ENCODE measurements around the gene CNGA1. TPM values are rescaled to one million over a fixed set of nuclear protein-coding genes. Genes with fewer than 3 reads are reported as not detected.
"Not testable (repeated sequence)": the region's sequence is repeated elsewhere in the genome, so short reads cannot be mapped to it uniquely, and the experiment has no call there.

The CNGA1 gene
- polyA plus RNA-seq, 5 donors: 0.50 to 1.4 (median 1.3) TPM

DNA sequence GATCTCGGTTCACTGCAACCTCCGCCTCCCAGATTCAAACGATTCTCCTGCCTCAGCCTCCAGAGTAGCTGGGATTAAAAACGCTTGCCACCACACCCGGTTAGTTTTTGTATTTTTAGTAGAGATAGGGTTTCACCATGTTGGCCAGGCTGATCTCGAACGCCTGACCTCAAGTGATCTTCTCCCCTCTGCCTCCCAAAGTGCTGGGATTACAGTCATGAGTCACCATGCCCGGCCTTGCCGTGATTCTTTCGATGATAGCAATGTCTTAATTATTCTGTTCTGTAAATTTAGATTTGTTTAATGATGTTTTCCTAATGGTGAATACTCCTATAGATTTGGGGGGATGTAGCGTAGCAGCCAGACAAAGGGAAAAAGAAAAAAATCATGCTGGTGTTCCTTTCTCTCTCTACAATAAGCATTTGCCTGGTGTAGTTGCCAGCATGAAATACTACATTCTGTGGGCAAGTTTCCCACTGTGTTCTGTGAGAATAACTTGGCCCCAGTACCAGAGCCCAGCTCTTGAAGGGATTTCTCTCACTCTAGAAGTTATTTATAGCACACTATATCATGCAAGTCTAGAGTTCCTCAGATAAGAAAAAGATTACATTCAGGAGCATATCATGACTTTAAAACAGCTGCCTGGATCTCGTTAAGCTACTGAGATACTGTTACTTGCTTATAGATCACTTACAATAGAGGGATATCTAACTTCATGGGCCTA, 15.5 kb upstream of the CNGA1 start:
- peak; percentile 38 to 42 for DNase-seq

- DNase-seq: no peak
Measured at GRCh38 chr4:48030470-48030869, 14.0 kb upstream of the CNGA1 start.

DNA sequence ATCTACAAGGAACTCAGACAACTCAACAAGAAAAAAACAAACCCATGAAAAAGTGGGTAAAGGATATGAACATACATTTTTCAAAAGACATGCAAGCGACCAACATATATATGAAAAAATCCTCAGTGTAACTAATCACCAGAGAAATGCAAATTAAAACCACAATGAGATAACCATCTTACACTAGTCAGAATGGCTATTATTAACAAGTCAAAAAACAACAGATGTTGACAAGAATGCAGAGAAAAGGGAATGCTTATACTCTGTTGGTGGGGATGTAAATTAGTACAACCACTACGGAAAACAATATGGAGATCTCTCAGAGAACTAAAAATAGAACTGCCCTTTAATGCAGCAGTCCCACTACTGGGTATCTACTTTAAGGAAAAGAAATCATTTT, 12.2 kb upstream of the CNGA1 start:
- DNase-seq: no peak

DNA sequence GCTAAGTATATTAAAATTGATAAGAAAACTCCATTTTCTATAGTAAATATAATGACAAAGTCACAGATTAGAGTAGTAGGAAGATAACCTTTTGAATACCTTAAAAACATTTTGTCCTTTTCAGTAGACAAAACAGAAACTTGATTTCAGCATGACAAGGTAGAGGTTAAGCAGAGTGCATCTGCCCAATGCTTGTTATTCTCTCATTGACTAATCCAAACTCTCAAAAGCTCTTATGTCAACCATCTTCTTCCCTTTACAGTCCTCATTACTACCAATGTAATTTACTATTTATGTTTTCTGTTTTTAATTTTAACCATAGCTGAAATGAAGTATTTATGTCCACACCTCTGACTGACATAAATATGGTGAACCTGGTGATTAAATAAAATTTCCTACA, 11.2 kb upstream of the CNGA1 start:
- DNase-seq: no peak

DNA sequence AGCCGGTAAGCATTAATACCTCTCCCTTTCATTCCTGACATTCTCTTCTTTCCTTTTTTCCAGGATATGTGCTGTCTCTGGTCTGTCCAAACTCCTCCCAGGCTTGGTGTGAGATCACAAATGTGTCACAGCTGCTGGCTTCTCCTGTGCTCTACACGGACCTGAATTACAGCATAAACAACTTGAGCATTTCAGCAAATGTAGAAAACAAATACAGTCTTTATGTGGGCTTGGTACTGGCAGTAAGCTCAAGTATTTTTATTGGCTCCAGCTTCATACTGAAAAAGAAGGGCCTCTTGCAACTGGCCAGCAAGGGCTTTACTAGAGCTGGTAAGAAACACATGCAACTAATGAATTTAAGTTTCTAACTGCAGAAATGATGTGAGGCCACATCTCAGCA, 8.5 kb upstream of the CNGA1 start:
- no peak for DNase-seq

DNA sequence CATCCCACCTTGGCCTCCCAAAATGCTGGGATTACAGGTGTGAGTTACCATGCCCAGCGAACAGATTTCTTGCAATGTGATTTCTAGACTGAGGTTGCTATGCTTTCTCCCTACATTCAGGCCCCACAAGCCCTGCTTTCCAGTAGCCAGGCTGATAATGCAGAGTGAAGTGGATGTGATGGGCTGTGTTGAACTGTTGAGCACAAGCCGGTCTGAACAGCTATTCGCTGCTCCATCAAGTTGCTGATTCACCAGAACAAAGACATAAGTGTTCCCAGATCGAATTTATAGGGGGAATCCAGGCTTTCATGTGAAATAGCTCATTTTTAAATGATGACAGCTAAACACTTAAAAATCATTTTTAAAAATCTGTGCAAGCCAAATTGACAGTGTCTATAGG, 8.0 kb upstream of the CNGA1 start:
- no peak for DNase-seq

GRCh38 chr4:48022192-48022799, 5.8 kb upstream of the CNGA1 start:
- no peak for DNase-seq

- DNase-seq: no peak
Measured at GRCh38 chr4:48021100-48021499, 4.6 kb upstream of the CNGA1 start.

DNA sequence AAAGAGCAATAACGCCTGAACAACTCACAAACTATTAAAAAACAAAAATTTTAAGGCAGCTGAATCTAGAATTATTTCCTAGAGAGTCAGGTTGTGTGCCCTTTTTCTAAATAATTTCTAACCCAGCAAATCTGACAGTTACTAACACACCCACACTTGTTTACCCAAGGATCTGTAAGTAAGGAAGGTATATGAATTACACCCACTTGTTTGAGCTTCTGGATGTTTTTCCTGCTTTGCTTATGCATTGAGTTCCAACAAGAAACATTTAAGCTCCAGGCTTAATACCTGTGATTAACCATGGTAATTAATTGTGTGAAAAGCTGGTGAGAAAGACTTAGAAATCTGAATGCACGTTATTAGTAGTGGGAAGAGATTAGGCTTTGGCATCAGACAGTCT, 1.6 kb upstream of the CNGA1 start:
- DNase-seq: no peak

DNA sequence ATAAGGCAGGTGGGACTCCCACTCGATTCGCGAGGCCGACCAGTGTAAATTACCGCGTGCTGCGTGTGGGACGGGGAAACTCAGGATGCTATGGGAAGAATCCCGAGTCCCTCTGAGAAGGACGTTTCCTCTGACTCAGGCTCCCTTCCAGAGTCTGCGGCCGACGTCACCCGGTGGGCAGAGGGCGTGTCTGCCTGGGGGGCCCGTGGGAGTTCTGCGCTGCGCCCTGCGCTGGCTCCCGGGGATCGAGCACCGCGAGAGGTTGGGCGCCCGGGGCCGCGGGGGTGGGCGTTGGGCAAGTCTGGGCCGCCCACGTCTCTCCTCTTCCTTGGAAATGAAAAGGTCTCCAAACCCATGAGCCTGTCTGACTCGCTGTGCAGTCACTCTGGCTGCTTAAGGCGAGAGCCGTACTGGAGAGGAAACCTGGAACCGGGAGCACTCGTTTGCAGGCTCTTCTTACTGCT, 659 bp upstream of the CNGA1 start:
- peak in 1 of 2 donors; percentile 34 for DNase-seq

- DNase-seq: no peak
Measured at GRCh38 chr4:48015678-48016077, 803 bp downstream of the CNGA1 start.

DNA sequence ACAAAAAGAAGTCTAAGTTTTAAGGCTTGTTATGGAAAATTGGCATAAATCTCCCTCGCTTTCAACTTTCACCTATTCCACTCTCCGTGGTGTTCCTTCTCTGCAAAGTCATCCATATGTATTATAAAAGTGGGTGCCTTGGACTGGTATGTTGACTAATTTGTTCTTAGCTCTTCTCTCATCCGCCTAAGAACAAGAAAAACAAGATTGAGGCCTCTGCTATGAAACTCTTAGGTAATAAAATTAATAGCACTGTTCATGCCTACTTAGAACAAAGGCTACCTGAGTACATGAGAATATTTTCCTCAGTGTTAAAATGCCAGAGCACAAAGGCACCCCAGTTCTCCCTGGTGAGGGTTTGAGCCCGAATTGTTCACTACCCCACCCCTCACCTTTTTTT, 1.3 kb downstream of the CNGA1 start:
- no peak for DNase-seq

DNA sequence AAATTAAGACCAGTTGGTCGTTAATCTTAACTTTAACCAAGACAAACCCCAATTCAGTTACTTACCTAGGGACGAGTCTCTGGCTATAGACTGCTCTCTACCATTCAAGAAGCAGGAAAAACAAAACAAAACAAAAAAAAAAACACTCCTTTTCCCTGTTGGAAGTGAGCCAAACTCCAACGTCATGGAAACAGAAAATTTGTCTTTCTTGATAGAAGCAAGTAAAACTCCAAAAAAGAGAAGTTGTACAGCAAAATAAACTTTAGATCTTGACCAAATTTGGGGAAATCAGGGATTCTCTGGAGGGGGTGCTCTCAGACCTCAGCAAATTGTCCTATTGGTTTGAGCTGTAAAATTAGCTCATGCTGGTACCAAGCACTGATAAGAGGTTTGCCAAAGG, 3.7 kb downstream of the CNGA1 start:
- DNase-seq: no peak

- DNase-seq: no peak
Measured at GRCh38 chr4:48011722-48012121, 4.8 kb downstream of the CNGA1 start.

DNA sequence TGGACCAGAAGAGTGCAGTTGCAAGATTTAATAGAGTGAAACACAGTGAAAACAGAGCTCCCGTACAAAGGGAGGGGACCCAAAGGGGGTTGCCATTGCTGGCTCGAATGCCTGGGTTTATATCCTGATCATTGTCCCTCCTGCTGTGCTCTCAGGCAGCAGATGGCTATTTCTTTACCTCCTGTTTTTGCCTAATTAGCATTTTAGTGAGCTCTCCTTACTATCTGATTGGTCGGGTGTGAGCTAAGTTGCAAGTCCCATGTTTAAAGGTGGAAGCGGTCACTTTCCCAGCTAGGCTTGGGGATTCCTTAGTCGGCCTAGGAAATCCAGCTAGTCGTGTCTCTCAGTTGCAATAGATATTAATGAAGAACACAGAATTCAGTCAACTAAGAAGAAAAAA, 5.6 kb downstream of the CNGA1 start:
- DNase-seq: not testable (repeated sequence)

GRCh38 chr4:48008021-48008596, 8.4 kb downstream of the CNGA1 start:
- DNase-seq: no peak

GRCh38 chr4:48005781-48006180, 10.7 kb downstream of the CNGA1 start:
- DNase-seq: no peak

GRCh38 chr4:48003568-48003967, 12.9 kb downstream of the CNGA1 start:
- not testable (repeated sequence) for DNase-seq

DNA sequence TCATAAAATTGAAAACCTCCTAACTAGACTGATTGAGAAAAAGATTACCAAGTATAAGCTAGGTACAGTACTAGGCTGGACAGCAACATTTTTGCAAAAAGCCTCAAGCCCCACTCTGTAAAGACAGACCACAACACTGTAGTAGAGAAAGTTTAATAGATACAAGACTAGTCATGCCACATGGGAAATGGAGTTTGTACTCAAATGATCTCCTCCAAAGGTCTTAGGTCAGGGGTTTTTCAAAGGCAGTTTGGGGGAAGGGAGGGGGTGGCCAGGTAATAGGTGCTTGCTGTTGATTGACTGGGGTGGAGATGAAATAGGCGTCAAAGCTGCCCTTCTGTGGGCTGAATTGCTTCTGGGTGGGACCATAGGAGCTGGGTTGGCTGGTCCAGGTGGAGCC, 14.2 kb downstream of the CNGA1 start:
- no peak for DNase-seq

GRCh38 chr4:47996021-47996420, 20.5 kb downstream of the CNGA1 start:
- no peak for DNase-seq

GRCh38 chr4:47992475-47992874, 24.0 kb downstream of the CNGA1 start:
- not testable (repeated sequence) for DNase-seq

DNA sequence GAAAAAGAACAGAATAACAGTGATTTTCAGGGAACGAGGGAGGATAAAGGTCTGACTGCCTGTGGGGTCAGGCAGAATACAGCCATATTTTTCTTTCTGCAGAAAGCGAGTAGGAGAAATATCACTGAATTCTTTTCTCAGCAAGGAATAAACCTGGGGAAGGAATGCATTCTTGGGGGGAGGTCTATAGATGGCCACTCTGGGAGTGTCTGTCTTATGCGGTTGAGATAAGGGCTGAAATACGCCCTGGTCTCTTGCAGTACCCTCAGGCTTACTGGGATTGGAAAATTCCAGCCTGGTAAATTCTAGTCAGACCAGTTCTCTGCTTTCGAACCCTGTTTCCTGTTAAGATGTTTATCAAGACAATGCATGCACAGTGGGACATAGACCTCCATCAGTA, 26.3 kb downstream of the CNGA1 start:
- DNase-seq: no peak

GRCh38 chr4:47974566-47974965, 41.9 kb downstream of the CNGA1 start:
- DNase-seq: no peak
